ENCODE data around the gene ZNF791.

Gene ZNF791

DNA sequence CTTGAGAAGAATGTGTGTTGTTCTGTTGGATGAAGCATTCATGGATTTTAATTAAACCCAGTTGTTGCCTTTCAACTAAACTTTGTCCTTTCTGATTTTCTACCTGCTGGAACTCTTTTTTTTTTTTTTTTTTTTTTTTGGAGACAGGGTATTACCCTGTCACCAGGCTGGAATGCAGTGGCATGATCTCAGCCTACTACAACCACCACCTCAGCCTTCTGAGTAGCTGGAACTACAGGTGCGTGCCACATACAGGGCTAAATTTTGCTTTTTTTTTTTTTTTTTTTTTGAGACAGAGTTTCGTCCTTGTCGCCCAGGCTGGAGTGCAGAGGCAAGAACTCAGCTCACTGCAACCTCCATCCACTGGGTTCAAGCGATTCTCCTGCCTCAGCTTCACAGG is 6.9 kb downstream of the ZNF791 start:
- TF ChIP-seq, protein P1, sequence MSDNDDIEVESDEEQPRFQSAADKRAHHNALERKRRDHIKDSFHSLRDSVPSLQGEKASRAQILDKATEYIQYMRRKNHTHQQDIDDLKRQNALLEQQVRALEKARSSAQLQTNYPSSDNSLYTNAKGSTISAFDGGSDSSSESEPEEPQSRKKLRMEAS (IDR thresholded peaks at IDR 0.05), result no peak
- TF ChIP-seq TAF1 (IDR thresholded peaks at IDR 0.05; ENCODE audit: low read depth) (no peak), CEBPB (IDR thresholded peaks at IDR 0.05) (no peak), TCF12 (IDR thresholded peaks at IDR 0.05; ENCODE audit: low read depth) (no peak), NFIC (IDR thresholded peaks at IDR 0.05) (no peak), CREB1 (IDR thresholded peaks at IDR 0.05; ENCODE audit: low read depth) (no peak), ZBTB7A (IDR thresholded peaks at IDR 0.05; ENCODE audit: low read depth) (no peak), EGR1 (IDR thresholded peaks at IDR 0.05) (no peak)
- TF ChIP-seq, protein P2, sequence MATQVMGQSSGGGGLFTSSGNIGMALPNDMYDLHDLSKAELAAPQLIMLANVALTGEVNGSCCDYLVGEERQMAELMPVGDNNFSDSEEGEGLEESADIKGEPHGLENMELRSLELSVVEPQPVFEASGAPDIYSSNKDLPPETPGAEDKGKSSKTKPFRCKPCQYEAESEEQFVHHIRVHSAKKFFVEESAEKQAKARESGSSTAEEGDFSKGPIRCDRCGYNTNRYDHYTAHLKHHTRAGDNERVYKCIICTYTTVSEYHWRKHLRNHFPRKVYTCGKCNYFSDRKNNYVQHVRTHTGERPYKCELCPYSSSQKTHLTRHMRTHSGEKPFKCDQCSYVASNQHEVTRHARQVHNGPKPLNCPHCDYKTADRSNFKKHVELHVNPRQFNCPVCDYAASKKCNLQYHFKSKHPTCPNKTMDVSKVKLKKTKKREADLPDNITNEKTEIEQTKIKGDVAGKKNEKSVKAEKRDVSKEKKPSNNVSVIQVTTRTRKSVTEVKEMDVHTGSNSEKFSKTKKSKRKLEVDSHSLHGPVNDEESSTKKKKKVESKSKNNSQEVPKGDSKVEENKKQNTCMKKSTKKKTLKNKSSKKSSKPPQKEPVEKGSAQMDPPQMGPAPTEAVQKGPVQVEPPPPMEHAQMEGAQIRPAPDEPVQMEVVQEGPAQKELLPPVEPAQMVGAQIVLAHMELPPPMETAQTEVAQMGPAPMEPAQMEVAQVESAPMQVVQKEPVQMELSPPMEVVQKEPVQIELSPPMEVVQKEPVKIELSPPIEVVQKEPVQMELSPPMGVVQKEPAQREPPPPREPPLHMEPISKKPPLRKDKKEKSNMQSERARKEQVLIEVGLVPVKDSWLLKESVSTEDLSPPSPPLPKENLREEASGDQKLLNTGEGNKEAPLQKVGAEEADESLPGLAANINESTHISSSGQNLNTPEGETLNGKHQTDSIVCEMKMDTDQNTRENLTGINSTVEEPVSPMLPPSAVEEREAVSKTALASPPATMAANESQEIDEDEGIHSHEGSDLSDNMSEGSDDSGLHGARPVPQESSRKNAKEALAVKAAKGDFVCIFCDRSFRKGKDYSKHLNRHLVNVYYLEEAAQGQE (IDR thresholded peaks at IDR 0.05; ENCODE audit: low read depth), result no peak

DNA sequence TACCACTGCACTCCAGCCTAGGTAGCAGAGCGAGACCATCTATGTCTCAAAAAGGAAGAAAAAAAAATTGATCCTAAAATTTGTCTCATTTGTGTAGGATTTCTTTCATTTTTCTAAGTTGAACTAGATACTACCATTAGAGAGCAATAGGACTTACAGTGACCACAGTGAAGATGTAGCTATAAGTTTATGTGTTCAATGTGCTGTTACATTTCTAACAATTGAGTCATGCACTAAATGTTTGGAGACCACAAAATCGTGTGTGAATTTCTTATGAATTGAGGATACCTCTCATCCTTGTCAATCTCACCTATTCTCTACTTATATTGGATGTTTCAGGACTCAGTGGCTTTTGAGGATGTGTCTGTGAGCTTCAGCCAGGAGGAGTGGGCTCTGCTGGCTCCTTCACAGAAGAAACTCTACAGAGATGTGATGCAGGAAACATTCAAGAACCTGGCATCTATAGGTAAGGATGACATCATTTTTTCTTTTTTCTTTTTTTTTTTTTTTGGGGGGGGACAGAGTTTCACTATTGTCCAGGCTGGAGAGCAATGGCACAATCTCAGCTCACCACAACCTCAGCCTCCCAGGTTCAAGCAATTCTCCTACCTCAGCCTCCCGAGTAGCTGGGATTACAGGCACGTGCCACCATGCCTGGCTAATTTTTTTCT is 12.8 kb downstream of the ZNF791 start:
- TF ChIP-seq ZBTB7A (IDR thresholded peaks at IDR 0.05; ENCODE audit: low read depth), result no peak
- TF ChIP-seq NFIC (IDR thresholded peaks at IDR 0.05), result no peak

DNA sequence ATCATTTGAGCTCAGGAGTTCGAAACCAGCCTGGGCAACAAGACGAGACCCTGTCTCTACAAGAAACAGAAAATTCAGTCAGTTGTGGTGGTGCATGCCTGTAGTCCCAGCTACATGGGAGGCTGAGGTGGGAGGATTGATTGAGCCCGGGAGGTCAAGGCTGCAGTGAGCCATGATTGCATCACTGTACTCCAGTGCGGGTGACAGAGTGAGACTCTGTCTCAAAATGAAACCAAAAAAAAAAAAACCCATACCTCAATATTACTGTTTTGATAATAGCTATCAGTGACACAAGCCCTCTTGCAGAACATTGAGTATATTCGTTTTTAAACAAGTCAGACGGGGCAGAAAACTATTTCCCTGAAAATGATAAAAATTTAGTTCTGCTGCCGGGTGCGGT is 16.2 kb downstream of the ZNF791 start:
- no peak for TF ChIP-seq FOXM1 (IDR thresholded peaks at IDR 0.05; ENCODE audit: borderline replicate concordance, low read depth)
- TF ChIP-seq, protein P3, sequence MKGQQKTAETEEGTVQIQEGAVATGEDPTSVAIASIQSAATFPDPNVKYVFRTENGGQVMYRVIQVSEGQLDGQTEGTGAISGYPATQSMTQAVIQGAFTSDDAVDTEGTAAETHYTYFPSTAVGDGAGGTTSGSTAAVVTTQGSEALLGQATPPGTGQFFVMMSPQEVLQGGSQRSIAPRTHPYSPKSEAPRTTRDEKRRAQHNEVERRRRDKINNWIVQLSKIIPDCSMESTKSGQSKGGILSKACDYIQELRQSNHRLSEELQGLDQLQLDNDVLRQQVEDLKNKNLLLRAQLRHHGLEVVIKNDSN (IDR thresholded peaks at IDR 0.05), result no peak
- TF ChIP-seq CEBPB (IDR thresholded peaks at IDR 0.05), result no peak
- TF ChIP-seq YY1 (IDR thresholded peaks at IDR 0.05; ENCODE audit: low read depth), result no peak
- TF ChIP-seq EP300 (IDR thresholded peaks at IDR 0.05; ENCODE audit: borderline replicate concordance), result no peak
- TF ChIP-seq, protein P2 (IDR thresholded peaks at IDR 0.05; ENCODE audit: low read depth), result no peak
- no peak for TF ChIP-seq TAF1 (IDR thresholded peaks at IDR 0.05; ENCODE audit: low read depth)
- TF ChIP-seq EGR1 (IDR thresholded peaks at IDR 0.05), result no peak
- no peak for TF ChIP-seq TEAD4 (IDR thresholded peaks at IDR 0.05)
- TF ChIP-seq, protein P1 (IDR thresholded peaks at IDR 0.05), result no peak
- no peak for TF ChIP-seq NFIC (IDR thresholded peaks at IDR 0.05)
- TF ChIP-seq TCF12 (IDR thresholded peaks at IDR 0.05; ENCODE audit: low read depth), result no peak
- TF ChIP-seq RAD21 (IDR thresholded peaks at IDR 0.05; ENCODE audit: low read depth), result no peak
- TF ChIP-seq ZBTB7A (IDR thresholded peaks at IDR 0.05; ENCODE audit: low read depth), result no peak
- TF ChIP-seq CREB1 (IDR thresholded peaks at IDR 0.05; ENCODE audit: low read depth), result no peak

DNA sequence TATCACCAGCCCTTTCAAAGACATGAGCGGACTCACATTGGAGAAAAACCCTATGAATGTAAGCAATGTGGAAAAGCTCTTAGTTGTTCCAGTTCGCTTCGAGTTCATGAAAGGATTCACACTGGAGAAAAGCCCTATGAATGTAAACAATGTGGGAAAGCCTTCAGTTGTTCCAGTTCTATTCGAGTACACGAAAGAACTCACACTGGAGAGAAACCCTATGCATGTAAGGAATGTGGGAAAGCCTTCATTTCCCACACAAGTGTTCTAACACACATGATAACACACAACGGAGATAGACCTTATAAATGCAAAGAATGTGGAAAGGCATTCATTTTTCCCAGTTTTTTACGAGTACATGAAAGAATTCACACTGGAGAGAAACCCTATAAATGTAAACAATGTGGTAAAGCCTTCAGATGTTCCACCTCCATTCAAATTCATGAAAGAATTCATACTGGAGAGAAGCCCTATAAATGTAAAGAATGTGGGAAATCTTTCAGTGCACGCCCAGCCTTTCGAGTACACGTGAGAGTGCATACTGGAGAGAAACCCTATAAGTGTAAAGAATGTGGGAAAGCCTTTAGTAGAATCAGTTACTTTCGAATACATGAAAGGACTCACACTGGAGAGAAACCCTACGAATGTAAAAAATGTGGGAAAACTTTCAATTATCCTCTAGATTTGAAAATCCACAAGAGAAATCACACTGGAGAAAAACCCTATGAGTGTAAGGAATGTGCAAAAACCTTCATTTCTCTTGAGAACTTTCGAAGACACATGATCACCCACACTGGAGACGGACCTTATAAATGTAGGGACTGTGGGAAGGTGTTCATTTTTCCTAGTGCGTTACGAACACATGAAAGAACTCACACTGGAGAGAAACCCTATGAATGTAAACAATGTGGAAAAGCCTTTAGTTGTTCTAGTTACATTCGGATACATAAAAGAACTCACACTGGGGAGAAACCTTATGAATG is 17.6 kb downstream of the ZNF791 start:
- no peak for TF ChIP-seq CEBPB (IDR thresholded peaks at IDR 0.05)
- TF ChIP-seq, protein P2 (IDR thresholded peaks at IDR 0.05; ENCODE audit: low read depth), result no peak
- TF ChIP-seq YY1 (IDR thresholded peaks at IDR 0.05; ENCODE audit: low read depth), result no peak
- no peak for TF ChIP-seq NFIC (IDR thresholded peaks at IDR 0.05)
- TF ChIP-seq FOXM1 (IDR thresholded peaks at IDR 0.05; ENCODE audit: borderline replicate concordance, low read depth), result no peak
- TF ChIP-seq, protein P1 (IDR thresholded peaks at IDR 0.05), result no peak
- TF ChIP-seq, protein P3 (IDR thresholded peaks at IDR 0.05), result no peak
- TF ChIP-seq TEAD4 (IDR thresholded peaks at IDR 0.05), result no peak
- TF ChIP-seq RAD21 (IDR thresholded peaks at IDR 0.05; ENCODE audit: low read depth), result no peak
- no peak for TF ChIP-seq ZBTB7A (IDR thresholded peaks at IDR 0.05; ENCODE audit: low read depth)
- no peak for TF ChIP-seq TCF12 (IDR thresholded peaks at IDR 0.05; ENCODE audit: low read depth)
- no peak for TF ChIP-seq EGR1 (IDR thresholded peaks at IDR 0.05)
- TF ChIP-seq EP300 (IDR thresholded peaks at IDR 0.05; ENCODE audit: borderline replicate concordance), result no peak
- no peak for TF ChIP-seq CREB1 (IDR thresholded peaks at IDR 0.05; ENCODE audit: low read depth)
- TF ChIP-seq TAF1 (IDR thresholded peaks at IDR 0.05; ENCODE audit: low read depth), result no peak
